HepG2 (cell line): ENCODE results near the gene LDLRAD4. TPM values are rescaled to one million over a fixed set of nuclear protein-coding genes. Genes with fewer than 3 reads are reported as not detected.

Source experiments
- ATAC-seq: fragments of 200-7000 bp; cut with Tn5 transposase; 3 replicates; pipeline ENCODE4 v1.9.1; 2020; ENCODE audit warnings: mild to moderate bottlenecking, moderate library complexity
- BruUV-seq: library from RNA; stranded (reverse); fragments of 400-500 nt; replicated peaks from 2 replicates; lab custom pipeline; 2021; lab: Mats Ljungman, UMichigan
- CTCF ChIA-PET: fragments of 300-600 bp; formaldehyde crosslinking; extraction: SDS; loops from one replicate; lab custom pipeline; 2021; ENCODE audit warnings: low total read pairs, inconsistent platforms, low intra/inter-chr PET ratio; lab: Yijun Ruan, JAX
- POLR2A ChIA-PET: fragments of 350-600 bp; sonication (Branson Sonifier 250); formaldehyde crosslinking; loops from one replicate; lab custom pipeline; 2020; ENCODE audit warnings: antibody characterized with exemption, inconsistent platforms; lab: Yijun Ruan, JAX
- DNase-seq: peaks from one replicate; pipeline ENCODE4 v3.0.0-alpha.2; 2015; ENCODE audit warnings: low spot score
- FAIRE-seq: peaks from 3 replicates; lab custom pipeline; 2011; peaks lifted over from hg19 to GRCh38; lab: Jason Lieb, UNC
- H2AFZ ChIP-seq: one replicate; pipeline ENCODE4 v1.6.1; 2011; ENCODE audit warnings: low read length, inconsistent platforms
- H3K27ac ChIP-seq: fragments of 300-600 bp; 3 replicates; pipeline ENCODE4 v1.8.0; 2011; ENCODE audit warnings: mixed run types, mild to moderate bottlenecking, mixed read lengths, low read length, inconsistent platforms; ENCODE audit not compliant: insufficient read depth; ENCODE audit errors: extremely low read length
- H3K27me3 ChIP-seq, 2 experiments: fragments of 200-600 bp in 1 of 2; 2 replicates in 1 of 2; 3 replicates in 1 of 2; pipeline versions ENCODE4 v1.6.0 to v1.8.0; 2011; ENCODE audit warnings: low read length in 2 of 2, mild to moderate bottlenecking in 2 of 2, moderate library complexity in 2 of 2, inconsistent platforms in 1 of 2; ENCODE audit not compliant: insufficient read depth in 2 of 2, control insufficient read depth in 1 of 2
- H3K36me3 ChIP-seq, 2 experiments: fragments of 200-600 bp in 1 of 2; replicated peaks in 1 of 2; 2 replicates in 1 of 2; 3 replicates in 1 of 2; pipeline versions ENCODE4 v1.5.1 to v1.8.0; 2011; ENCODE audit warnings: low read length in 2 of 2, inconsistent platforms in 1 of 2; ENCODE audit not compliant: insufficient read depth in 2 of 2, control insufficient read depth in 1 of 2
- H3K4me1 ChIP-seq: 2 replicates; pipeline ENCODE4 v1.5.1; 2012; ENCODE audit warnings: low read length, inconsistent platforms; ENCODE audit not compliant: insufficient read depth
- H3K4me2 ChIP-seq: 2 replicates; pipeline ENCODE4 v1.6.0; 2011; ENCODE audit warnings: low read depth, low read length, inconsistent platforms
- H3K4me3 ChIP-seq, 3 experiments: fragments of 200-600 bp in 1 of 3; sonication (generic), shearing (Covaris generic) in 1 of 3; replicated peaks in 1 of 3; 2 replicates each; pipeline ENCODE4 v1.5.1; 2011 to 2016; ENCODE audit warnings: low read length in 3 of 3, inconsistent platforms in 2 of 3, low read depth in 2 of 3, mild to moderate bottlenecking in 2 of 3, control low read depth in 1 of 3, mixed read lengths in 1 of 3; ENCODE audit not compliant: insufficient read depth in 1 of 3
- H3K79me2 ChIP-seq: one replicate; pipeline ENCODE4 v1.6.1; 2011; ENCODE audit warnings: low read length, inconsistent platforms; ENCODE audit not compliant: insufficient read depth
- H3K9ac ChIP-seq: 2 replicates; pipeline ENCODE4 v1.6.0; 2011; ENCODE audit warnings: mild to moderate bottlenecking, low read depth, low read length, inconsistent platforms; ENCODE audit not compliant: insufficient read depth
- H3K9me3 ChIP-seq: 2 replicates; pipeline ENCODE4 v1.5.1; 2012; ENCODE audit warnings: mild to moderate bottlenecking, low read length
- H4K20me1 ChIP-seq: 2 replicates; pipeline ENCODE4 v1.6.0; 2011; ENCODE audit warnings: inconsistent platforms, mild to moderate bottlenecking, low read length, moderate library complexity; ENCODE audit not compliant: insufficient read depth
- KMT2A ChIP-seq: sonication (generic); formaldehyde crosslinking; IDR thresholded peaks from 2 replicates; pipeline ENCODE4 v1.4.0; 2020; ENCODE audit warnings: missing genetic modification reagents
- LCORL ChIP-seq, 2 experiments: fragments of 450-650 bp in 1 of 2; sonication (generic) in 1 of 2; formaldehyde crosslinking in 1 of 2; IDR thresholded peaks; 2 replicates each; pipeline versions ENCODE4 v1.5.0 to v1.6.1; 2017 to 2020; ENCODE audit warnings: antibody characterized with exemption in 1 of 2, missing genetic modification reagents in 1 of 2
- MEIS1 ChIP-seq: sonication (generic); formaldehyde crosslinking; IDR thresholded peaks from 2 replicates; pipeline ENCODE4 v1.9.0; 2021; ENCODE audit warnings: mild to moderate bottlenecking, missing genetic modification reagents, moderate library complexity, borderline replicate concordance
- MTF2 ChIP-seq: sonication (generic); formaldehyde crosslinking; IDR thresholded peaks from 2 replicates; pipeline ENCODE4 v1.5.0; 2020; ENCODE audit warnings: missing genetic modification reagents, borderline replicate concordance
- NFIC ChIP-seq: IDR thresholded peaks from 2 replicates; pipeline ENCODE4 v1.6.1; 2012; ENCODE audit warnings: mild to moderate bottlenecking, low read length, inconsistent platforms
- NR2F2 ChIP-seq: IDR thresholded peaks from 2 replicates; pipeline ENCODE4 v1.6.1; 2012; ENCODE audit warnings: low read depth, inconsistent platforms, borderline replicate concordance
- RAD51 ChIP-seq: fragments of 450-650 bp; IDR thresholded peaks from 2 replicates; pipeline ENCODE4 v1.6.1; 2016; ENCODE audit warnings: borderline replicate concordance
- STAT5B ChIP-seq: sonication (generic); formaldehyde crosslinking; IDR thresholded peaks from 2 replicates; pipeline ENCODE4 v1.4.0; 2020; ENCODE audit warnings: missing genetic modification reagents
- U2AF2 ChIP-seq: fragments of 200-400 bp; formaldehyde crosslinking; IDR thresholded peaks from 2 replicates; pipeline ENCODE4 v1.6.1; 2017; ENCODE audit warnings: low read depth, mild to moderate bottlenecking, low read length
- WIZ ChIP-seq: sonication (generic); formaldehyde crosslinking; IDR thresholded peaks from 2 replicates; pipeline ENCODE4 v1.5.1; 2020; ENCODE audit warnings: mild to moderate bottlenecking, missing genetic modification reagents
- ZFP41 ChIP-seq: sonication (generic); formaldehyde crosslinking; IDR thresholded peaks from 2 replicates; pipeline ENCODE4 v1.4.0; 2020; ENCODE audit warnings: mild to moderate bottlenecking, missing genetic modification reagents, borderline replicate concordance
- ZSCAN12 ChIP-seq: sonication (generic); formaldehyde crosslinking; IDR thresholded peaks from 2 replicates; pipeline ENCODE4 v1.9.0; 2021; ENCODE audit warnings: mild to moderate bottlenecking, missing genetic modification reagents
- WGBS: methylation state at CpG from one replicate; pipeline ENCODE4 v1.1.6; 2017; ENCODE audit warnings: low lambda C conversion rate; 5-methylcytosine and 5-hydroxymethylcytosine counted together
- in situ Hi-C: cut with HindIII; loops from 2 replicates; pipeline ENCODE4 v1.10.0; 2017; ENCODE audit warnings: low pct_unique_long_range_greater_than_20kb; ENCODE audit not compliant: extremely low pct_ligation_motif_present
- intact Hi-C: fragments of 100-400 bp; cut with micrococcal nuclease; formaldehyde crosslinking; loops from one replicate; pipeline ENCODE4 v1.10.0; 2022; ENCODE audit not compliant: unreplicated experiment
- polyA plus RNA-seq, 8 experiments: library from polyadenylated mRNA; depleted of rRNA in 3 of 8; stranded (reverse) in 7 of 8; unstranded in 1 of 8; fragments of >200 nt; fragmentation: Illumina TruSeq in 4 of 8; extraction: Trizol in 4 of 8; gene quantifications; 2 replicates each; pipeline versions ENCODE4 v1.2.1 to v1.2.3, GENCODE V29; 2011 to 2016; ENCODE audit warnings: low read depth in 4 of 8, missing spikeins in 1 of 8, mixed read lengths in 1 of 8; ENCODE audit not compliant: insufficient read depth in 1 of 8
- total RNA-seq, 5 experiments: library from RNA; depleted of rRNA; stranded (reverse); fragments of >200 nt; fragmentation: Illumina TruSeq; extraction: Trizol; gene quantifications; 2 replicates each; pipeline ENCODE4 v1.2.3, GENCODE V29; 2016; ENCODE audit warnings: low read depth in 1 of 5
- TF ChIP-seq, protein P1 (sequence below): sonication (generic); formaldehyde crosslinking; IDR thresholded peaks from 2 replicates; pipeline ENCODE4 v1.8.0; 2022; ENCODE audit warnings: mild to moderate bottlenecking, missing genetic modification reagents; ENCODE audit not compliant: insufficient replicate concordance
- TF ChIP-seq, protein P2 (sequence below): sonication (generic); formaldehyde crosslinking; IDR thresholded peaks from 2 replicates; pipeline ENCODE4 v1.8.0; 2022; ENCODE audit warnings: mild to moderate bottlenecking, missing genetic modification reagents, moderate library complexity
- TF ChIP-seq, protein P3 (sequence below): sonication (generic); formaldehyde crosslinking; IDR thresholded peaks from 2 replicates; pipeline ENCODE4 v1.4.0; 2020; ENCODE audit warnings: mild to moderate bottlenecking, missing genetic modification reagents
- TF ChIP-seq, protein P4 (sequence below): sonication (generic); formaldehyde crosslinking; IDR thresholded peaks from 2 replicates; pipeline ENCODE4 v1.4.0; 2020; ENCODE audit warnings: missing genetic modification reagents

Gene LDLRAD4
- total and polyA plus RNA-seq, 2 of the 13 experiments (the other 11 are each of a cell fraction or from before 2014, with no cell fraction given) = 13.6 to 20.9 TPM

DNA sequence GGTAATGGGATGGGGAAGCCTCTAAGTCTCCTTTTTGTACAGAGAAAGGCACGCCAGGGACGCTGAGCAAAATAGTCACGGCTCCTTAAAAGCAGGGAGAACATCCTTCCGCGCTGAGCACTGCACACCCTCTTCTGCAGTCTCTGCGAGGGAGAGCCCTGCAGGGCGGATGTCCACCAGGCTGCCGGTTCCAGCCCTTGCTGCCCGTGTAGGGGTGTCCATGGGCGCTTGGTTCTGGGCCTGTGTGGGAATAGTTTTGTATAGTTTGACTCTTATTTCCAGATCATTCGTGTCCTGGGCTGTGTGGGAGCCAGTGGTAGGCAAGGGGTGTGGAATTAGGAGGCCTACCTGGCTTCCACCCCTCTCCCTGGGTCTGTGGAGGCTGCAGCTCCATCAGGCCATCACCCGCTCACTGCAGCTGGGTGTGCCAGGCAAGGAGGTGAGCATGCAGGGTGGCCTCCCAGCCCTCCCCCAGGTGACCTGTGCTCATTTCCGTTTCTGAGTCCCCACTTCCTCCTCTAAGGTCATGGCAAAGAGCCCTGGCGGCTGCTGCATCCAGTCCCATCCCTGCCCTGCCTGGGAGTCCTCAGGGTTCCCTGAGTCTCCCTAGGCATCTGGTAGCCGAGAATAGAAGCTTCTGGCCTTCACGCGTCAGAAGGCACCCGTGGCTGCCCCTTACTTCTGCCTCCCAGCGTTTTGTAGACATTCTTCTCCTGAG lies 202.6 kb downstream of the LDLRAD4 start:
- no TSS peak for BruUV-seq
- no peaks in the 10 kb centered on the region for H3K36me3 ChIP-seq
- H3K9ac ChIP-seq = no peak overlapping the region
- H3K4me2 ChIP-seq = no peak overlapping the region
- H3K4me1 ChIP-seq = peaks cover 31% of the 10 kb centered on the region
- H3K27me3 ChIP-seq = no peaks in the 10 kb centered on the region
- no peak for FAIRE-seq
- no peak for DNase-seq
- in situ Hi-C loops (no loop called here), intact Hi-C loops (no loop called here)
- H3K27ac ChIP-seq = no peak overlapping the region
- no peaks in the 10 kb centered on the region for H3K9me3 ChIP-seq
- no peak overlapping the region for H2AFZ ChIP-seq
- no peak overlapping the region for H3K4me3 ChIP-seq
- no peaks in the 10 kb centered on the region for H3K79me2 ChIP-seq
- 91% methylated on average over 12 of the region's 19 CpGs for WGBS
- CTCF ChIA-PET = no interaction called here
- POLR2A ChIA-PET = no interaction called here
- H4K20me1 ChIP-seq = no peaks in the 10 kb centered on the region
- no peak for ATAC-seq
- TF ChIP-seq, protein P1, sequence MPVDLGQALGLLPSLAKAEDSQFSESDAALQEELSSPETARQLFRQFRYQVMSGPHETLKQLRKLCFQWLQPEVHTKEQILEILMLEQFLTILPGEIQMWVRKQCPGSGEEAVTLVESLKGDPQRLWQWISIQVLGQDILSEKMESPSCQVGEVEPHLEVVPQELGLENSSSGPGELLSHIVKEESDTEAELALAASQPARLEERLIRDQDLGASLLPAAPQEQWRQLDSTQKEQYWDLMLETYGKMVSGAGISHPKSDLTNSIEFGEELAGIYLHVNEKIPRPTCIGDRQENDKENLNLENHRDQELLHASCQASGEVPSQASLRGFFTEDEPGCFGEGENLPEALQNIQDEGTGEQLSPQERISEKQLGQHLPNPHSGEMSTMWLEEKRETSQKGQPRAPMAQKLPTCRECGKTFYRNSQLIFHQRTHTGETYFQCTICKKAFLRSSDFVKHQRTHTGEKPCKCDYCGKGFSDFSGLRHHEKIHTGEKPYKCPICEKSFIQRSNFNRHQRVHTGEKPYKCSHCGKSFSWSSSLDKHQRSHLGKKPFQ (CRISPR knock-in tag) = no peak
- TF ChIP-seq U2AF2 (no peak), ZFP41 (CRISPR knock-in tag) (no peak), ZSCAN12 (no peak), MTF2 (no peak), WIZ (no peak), KMT2A (CRISPR knock-in tag) (no peak), LCORL (IDR thresholded peaks at IDR 0.05) (no peak), LCORL (CRISPR knock-in tag; IDR thresholded peaks at IDR 0.05) (no peak), NFIC (no peak), STAT5B (CRISPR knock-in tag) (no peak), RAD51 (no peak), MEIS1 (no peak), NR2F2 (no peak)
- TF ChIP-seq, protein P2, sequence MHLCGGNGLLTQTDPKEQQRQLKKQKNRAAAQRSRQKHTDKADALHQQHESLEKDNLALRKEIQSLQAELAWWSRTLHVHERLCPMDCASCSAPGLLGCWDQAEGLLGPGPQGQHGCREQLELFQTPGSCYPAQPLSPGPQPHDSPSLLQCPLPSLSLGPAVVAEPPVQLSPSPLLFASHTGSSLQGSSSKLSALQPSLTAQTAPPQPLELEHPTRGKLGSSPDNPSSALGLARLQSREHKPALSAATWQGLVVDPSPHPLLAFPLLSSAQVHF = no peak
- TF ChIP-seq, protein P3, sequence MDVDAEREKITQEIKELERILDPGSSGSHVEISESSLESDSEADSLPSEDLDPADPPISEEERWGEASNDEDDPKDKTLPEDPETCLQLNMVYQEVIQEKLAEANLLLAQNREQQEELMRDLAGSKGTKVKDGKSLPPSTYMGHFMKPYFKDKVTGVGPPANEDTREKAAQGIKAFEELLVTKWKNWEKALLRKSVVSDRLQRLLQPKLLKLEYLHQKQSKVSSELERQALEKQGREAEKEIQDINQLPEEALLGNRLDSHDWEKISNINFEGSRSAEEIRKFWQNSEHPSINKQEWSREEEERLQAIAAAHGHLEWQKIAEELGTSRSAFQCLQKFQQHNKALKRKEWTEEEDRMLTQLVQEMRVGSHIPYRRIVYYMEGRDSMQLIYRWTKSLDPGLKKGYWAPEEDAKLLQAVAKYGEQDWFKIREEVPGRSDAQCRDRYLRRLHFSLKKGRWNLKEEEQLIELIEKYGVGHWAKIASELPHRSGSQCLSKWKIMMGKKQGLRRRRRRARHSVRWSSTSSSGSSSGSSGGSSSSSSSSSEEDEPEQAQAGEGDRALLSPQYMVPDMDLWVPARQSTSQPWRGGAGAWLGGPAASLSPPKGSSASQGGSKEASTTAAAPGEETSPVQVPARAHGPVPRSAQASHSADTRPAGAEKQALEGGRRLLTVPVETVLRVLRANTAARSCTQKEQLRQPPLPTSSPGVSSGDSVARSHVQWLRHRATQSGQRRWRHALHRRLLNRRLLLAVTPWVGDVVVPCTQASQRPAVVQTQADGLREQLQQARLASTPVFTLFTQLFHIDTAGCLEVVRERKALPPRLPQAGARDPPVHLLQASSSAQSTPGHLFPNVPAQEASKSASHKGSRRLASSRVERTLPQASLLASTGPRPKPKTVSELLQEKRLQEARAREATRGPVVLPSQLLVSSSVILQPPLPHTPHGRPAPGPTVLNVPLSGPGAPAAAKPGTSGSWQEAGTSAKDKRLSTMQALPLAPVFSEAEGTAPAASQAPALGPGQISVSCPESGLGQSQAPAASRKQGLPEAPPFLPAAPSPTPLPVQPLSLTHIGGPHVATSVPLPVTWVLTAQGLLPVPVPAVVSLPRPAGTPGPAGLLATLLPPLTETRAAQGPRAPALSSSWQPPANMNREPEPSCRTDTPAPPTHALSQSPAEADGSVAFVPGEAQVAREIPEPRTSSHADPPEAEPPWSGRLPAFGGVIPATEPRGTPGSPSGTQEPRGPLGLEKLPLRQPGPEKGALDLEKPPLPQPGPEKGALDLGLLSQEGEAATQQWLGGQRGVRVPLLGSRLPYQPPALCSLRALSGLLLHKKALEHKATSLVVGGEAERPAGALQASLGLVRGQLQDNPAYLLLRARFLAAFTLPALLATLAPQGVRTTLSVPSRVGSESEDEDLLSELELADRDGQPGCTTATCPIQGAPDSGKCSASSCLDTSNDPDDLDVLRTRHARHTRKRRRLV (CRISPR knock-in tag) = no peak
- TF ChIP-seq, protein P4, sequence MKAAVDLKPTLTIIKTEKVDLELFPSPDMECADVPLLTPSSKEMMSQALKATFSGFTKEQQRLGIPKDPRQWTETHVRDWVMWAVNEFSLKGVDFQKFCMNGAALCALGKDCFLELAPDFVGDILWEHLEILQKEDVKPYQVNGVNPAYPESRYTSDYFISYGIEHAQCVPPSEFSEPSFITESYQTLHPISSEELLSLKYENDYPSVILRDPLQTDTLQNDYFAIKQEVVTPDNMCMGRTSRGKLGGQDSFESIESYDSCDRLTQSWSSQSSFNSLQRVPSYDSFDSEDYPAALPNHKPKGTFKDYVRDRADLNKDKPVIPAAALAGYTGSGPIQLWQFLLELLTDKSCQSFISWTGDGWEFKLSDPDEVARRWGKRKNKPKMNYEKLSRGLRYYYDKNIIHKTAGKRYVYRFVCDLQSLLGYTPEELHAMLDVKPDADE (CRISPR knock-in tag) = no peak
